Endothelial cell of umbilical vein (primary cell): ENCODE measurements around the gene PGLYRP4. TPM values are rescaled to one million over a fixed set of nuclear protein-coding genes. Genes with fewer than 3 reads are reported as not detected.

Experiments
- BruUV-seq: library from RNA; stranded (reverse); fragments of 400-500 nt; replicated peaks from 2 replicates; lab custom pipeline; 2021; lab: Mats Ljungman, UMichigan
- CTCF ChIA-PET: fragments of 300-600, 350-600 bp; sonication (Branson Sonifier 250); formaldehyde crosslinking; loops from one replicate; lab custom pipeline; 2021; ENCODE audit warnings: antibody characterized with exemption, inconsistent platforms; lab: Charles Lee
- POLR2A ChIA-PET: fragments of 300-600, 350-600 bp; sonication (Branson Sonifier 250); formaldehyde crosslinking; loops from one replicate; lab custom pipeline; 2021; ENCODE audit warnings: antibody characterized with exemption, inconsistent platforms; lab: Charles Lee
- DNase-seq: peaks from one replicate; pipeline ENCODE4 v3.0.0-alpha.2; 2011; ENCODE audit warnings: low read depth, low spot score
- FAIRE-seq: peaks from 2 replicates; lab custom pipeline; 2011; peaks lifted over from hg19 to GRCh38; lab: Jason Lieb, UNC
- H2AFZ ChIP-seq: 2 replicates; pipeline ENCODE4 v1.6.0; 2012; ENCODE audit warnings: low read depth, low read length, control low read depth, inconsistent platforms
- H3K27ac ChIP-seq: 2 replicates; pipeline ENCODE4 v1.5.1; 2011; ENCODE audit warnings: low read depth, mild to moderate bottlenecking, control low read depth, low read length, moderate library complexity; ENCODE audit not compliant: insufficient read depth
- H3K27me3 ChIP-seq, 2 experiments: 2 replicates each; pipeline versions ENCODE4 v1.6.0 to v1.6.1; 2011; ENCODE audit warnings: low read length in 2 of 2, mixed read lengths in 1 of 2; ENCODE audit not compliant: control insufficient read depth in 2 of 2, insufficient read depth in 2 of 2
- H3K36me3 ChIP-seq, 2 experiments: 2 replicates in 1 of 2; 3 replicates in 1 of 2; pipeline ENCODE4 v1.5.1; 2011; ENCODE audit warnings: low read length in 2 of 2, mild to moderate bottlenecking in 1 of 2, moderate library complexity in 1 of 2; ENCODE audit not compliant: control insufficient read depth in 2 of 2, insufficient read depth in 2 of 2; ENCODE audit errors: extremely low read depth in 1 of 2
- H3K4me1 ChIP-seq: 3 replicates; pipeline ENCODE4 v1.5.1; 2011; ENCODE audit warnings: mild to moderate bottlenecking, low read length; ENCODE audit not compliant: control insufficient read depth, insufficient read depth; ENCODE audit errors: extremely low read depth
- H3K4me2 ChIP-seq: 2 replicates; pipeline ENCODE4 v1.6.1; 2011; ENCODE audit warnings: low read length, control low read depth, mixed read lengths; ENCODE audit not compliant: insufficient read depth
- H3K4me3 ChIP-seq, 3 experiments: fragments of 200-600 bp in 1 of 3; sonication (generic), shearing (Covaris generic) in 1 of 3; replicated peaks in 1 of 3; 2 replicates each; pipeline ENCODE4 v1.5.1; 2011 to 2016; ENCODE audit warnings: control low read depth in 3 of 3, low read length in 3 of 3, mild to moderate bottlenecking in 2 of 3, inconsistent platforms in 1 of 3, low read depth in 1 of 3, moderate library complexity in 1 of 3; ENCODE audit not compliant: insufficient read depth in 1 of 3
- H3K79me2 ChIP-seq: 2 replicates; pipeline ENCODE4 v1.6.0; 2012; ENCODE audit warnings: low read length, inconsistent platforms; ENCODE audit not compliant: control insufficient read depth, insufficient read depth
- H3K9ac ChIP-seq: replicated peaks from 2 replicates; pipeline ENCODE3; 2011; ENCODE audit warnings: low read length, control low read depth; ENCODE audit not compliant: insufficient read depth; ENCODE audit errors: extremely low read depth
- H3K9me1 ChIP-seq: replicated peaks from 3 replicates; pipeline ENCODE4 v1.6.0; 2011; ENCODE audit warnings: mild to moderate bottlenecking, low read length; ENCODE audit not compliant: control insufficient read depth, insufficient read depth; ENCODE audit errors: extremely low read depth
- H3K9me3 ChIP-seq: replicated peaks from 2 replicates; pipeline ENCODE4 v1.5.1; 2012; ENCODE audit warnings: low read length, inconsistent platforms; ENCODE audit not compliant: control insufficient read depth, insufficient read depth
- H4K20me1 ChIP-seq: replicated peaks from 2 replicates; pipeline ENCODE3; 2011; ENCODE audit warnings: mild to moderate bottlenecking, low read length; ENCODE audit not compliant: control insufficient read depth, insufficient read depth; ENCODE audit errors: extremely low read depth
- CTCF ChIP-seq, 2 donors: IDR thresholded peaks; 1 replicate in 1 of 2; 2 replicates in 1 of 2; pipeline ENCODE4 v1.5.1; 2011; ENCODE audit warnings: low read length in 2 of 2, mild to moderate bottlenecking in 2 of 2, moderate library complexity in 2 of 2, control low read depth in 1 of 2, inconsistent platforms in 1 of 2, low read depth in 1 of 2; ENCODE audit not compliant: insufficient read depth in 1 of 2; ENCODE audit errors: extremely low read depth in 1 of 2
- EZH2 ChIP-seq: IDR thresholded peaks from 2 replicates; pipeline ENCODE4 v1.6.1; 2012; ENCODE audit warnings: borderline replicate concordance, low read depth, mild to moderate bottlenecking, moderate library complexity, low read length, inconsistent platforms; ENCODE audit not compliant: severe bottlenecking
- FOS ChIP-seq: IDR thresholded peaks from 2 replicates; pipeline ENCODE4 v1.6.1; 2011; ENCODE audit warnings: mild to moderate bottlenecking, low read length, moderate library complexity, borderline replicate concordance; ENCODE audit not compliant: insufficient read depth
- GATA2 ChIP-seq: IDR thresholded peaks from 2 replicates; pipeline ENCODE4 v1.7.0; 2011; ENCODE audit warnings: low read depth, mild to moderate bottlenecking, moderate library complexity, mixed read lengths, low read length; ENCODE audit not compliant: insufficient read length, insufficient read depth
- JUN ChIP-seq: IDR thresholded peaks from 2 replicates; pipeline ENCODE4 v1.6.1; 2011; ENCODE audit warnings: borderline replicate concordance, low read depth; ENCODE audit not compliant: insufficient read length, insufficient read depth
- MYC ChIP-seq: IDR thresholded peaks from one replicate; pipeline ENCODE4 v1.6.1; 2011; ENCODE audit warnings: mild to moderate bottlenecking, low read depth, low read length
- POLR2A ChIP-seq: IDR thresholded peaks from 2 replicates; pipeline ENCODE4 v1.6.1; 2012; ENCODE audit warnings: low read depth, mild to moderate bottlenecking, control low read depth, low read length
- POLR2AphosphoS5 ChIP-seq: IDR thresholded peaks from 2 replicates; pipeline ENCODE4 v1.6.1; 2012; ENCODE audit warnings: low read depth, mild to moderate bottlenecking, control low read depth, low read length, moderate library complexity; ENCODE audit not compliant: insufficient read depth
- dilution Hi-C: fragments of 300-500 bp; cut with MboI; formaldehyde crosslinking; loops from one replicate; pipeline ENCODE4 v1.15.0; 2019; ENCODE audit warnings: low sequenced_read_pairs; ENCODE audit not compliant: extremely low pct_ligation_motif_present
- intact Hi-C: fragments of 100-400 bp; cut with micrococcal nuclease; formaldehyde crosslinking; loops from one replicate; pipeline ENCODE4 v1.10.0; 2022
- polyA plus RNA-seq, 4 experiments: library from polyadenylated mRNA; depleted of rRNA in 3 of 4; stranded (reverse) in 3 of 4; unstranded in 1 of 4; fragments of >200 nt; gene quantifications; 2 replicates each; pipeline versions ENCODE4 v1.2.1 to v1.2.3, GENCODE V29; 2011 to 2012; ENCODE audit warnings: missing spikeins in 1 of 4
- total RNA-seq: library from RNA; stranded (reverse); gene quantifications from 2 replicates; pipeline ENCODE4 v1.2.3, GENCODE V29; 2021
- TF ChIP-seq, protein P1 (sequence below): IDR thresholded peaks from 2 replicates; pipeline ENCODE4 v1.6.1; 2011; ENCODE audit not compliant: insufficient read depth, insufficient read length

PGLYRP4 gene
- total and polyA plus RNA-seq, 2 donors (not counting 3 experiments of a cell fraction or from before 2014, with no cell fraction given) = not detected

DNA sequence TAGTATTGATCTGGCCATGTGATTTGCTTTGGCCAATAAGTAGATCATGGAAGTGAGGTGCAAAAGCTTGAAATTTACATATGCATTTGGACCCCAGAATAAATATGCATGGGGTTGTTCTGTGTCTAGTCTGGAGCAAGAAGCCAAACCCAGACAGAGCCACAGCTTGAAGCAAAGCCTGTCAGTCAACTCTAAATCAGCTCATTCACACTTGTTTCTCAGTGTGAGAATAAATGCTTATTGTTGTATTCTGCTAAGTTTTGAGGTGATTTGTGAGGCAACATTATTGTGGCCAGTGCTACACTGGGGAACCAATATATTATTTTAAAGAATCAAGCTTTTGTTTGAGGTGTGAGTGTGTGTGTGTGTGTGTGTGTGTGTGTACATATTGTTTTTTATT is 23.7 kb downstream of the PGLYRP4 start:
- no peaks in the 10 kb centered on the region for H3K27me3 ChIP-seq
- dilution Hi-C loops (no loop called here), intact Hi-C loops (no loop called here)
- no peak overlapping the region for H2AFZ ChIP-seq
- H3K36me3 ChIP-seq = no peaks in the 10 kb centered on the region
- TF ChIP-seq GATA2 (no peak), CTCF (IDR thresholded peaks at IDR 0.05; ENCODE audit: extremely low read depth in 1 of 2, insufficient read depth in 1 of 2, low read depth in 1 of 2, low read length in 2 of 2) (no peak), MYC (no peak), FOS (no peak), JUN (no peak), POLR2A (no peak), EZH2 (no peak), POLR2AphosphoS5 (no peak)
- TF ChIP-seq, protein P1, sequence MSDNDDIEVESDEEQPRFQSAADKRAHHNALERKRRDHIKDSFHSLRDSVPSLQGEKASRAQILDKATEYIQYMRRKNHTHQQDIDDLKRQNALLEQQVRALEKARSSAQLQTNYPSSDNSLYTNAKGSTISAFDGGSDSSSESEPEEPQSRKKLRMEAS = no peak
- H3K9me3 ChIP-seq = no peaks in the 10 kb centered on the region
- DNase-seq (no peak), FAIRE-seq (no peak)
- no peak overlapping the region for H3K4me2 ChIP-seq
- H3K4me1 ChIP-seq = no peaks in the 10 kb centered on the region
- no peaks in the 10 kb centered on the region for H3K79me2 ChIP-seq
- no peaks in the 10 kb centered on the region for H4K20me1 ChIP-seq
- ChIA-PET POLR2A (no interaction called here), CTCF (no interaction called here)
- H3K9ac ChIP-seq = no peak overlapping the region
- no peaks in the 10 kb centered on the region for H3K9me1 ChIP-seq
- no TSS peak for BruUV-seq
- H3K4me3 ChIP-seq = no peak overlapping the region
- H3K27ac ChIP-seq = no peak overlapping the region
